Epidermal melanocyte (primary cell): Measurements from ENCODE around the gene QSER1.

Experiments
- DNase-seq: peaks from one replicate; pipeline ENCODE4 v3.0.0; 2011; ENCODE audit warnings: low spot score; ENCODE audit not compliant: insufficient read length

QSER1 gene

DNA sequence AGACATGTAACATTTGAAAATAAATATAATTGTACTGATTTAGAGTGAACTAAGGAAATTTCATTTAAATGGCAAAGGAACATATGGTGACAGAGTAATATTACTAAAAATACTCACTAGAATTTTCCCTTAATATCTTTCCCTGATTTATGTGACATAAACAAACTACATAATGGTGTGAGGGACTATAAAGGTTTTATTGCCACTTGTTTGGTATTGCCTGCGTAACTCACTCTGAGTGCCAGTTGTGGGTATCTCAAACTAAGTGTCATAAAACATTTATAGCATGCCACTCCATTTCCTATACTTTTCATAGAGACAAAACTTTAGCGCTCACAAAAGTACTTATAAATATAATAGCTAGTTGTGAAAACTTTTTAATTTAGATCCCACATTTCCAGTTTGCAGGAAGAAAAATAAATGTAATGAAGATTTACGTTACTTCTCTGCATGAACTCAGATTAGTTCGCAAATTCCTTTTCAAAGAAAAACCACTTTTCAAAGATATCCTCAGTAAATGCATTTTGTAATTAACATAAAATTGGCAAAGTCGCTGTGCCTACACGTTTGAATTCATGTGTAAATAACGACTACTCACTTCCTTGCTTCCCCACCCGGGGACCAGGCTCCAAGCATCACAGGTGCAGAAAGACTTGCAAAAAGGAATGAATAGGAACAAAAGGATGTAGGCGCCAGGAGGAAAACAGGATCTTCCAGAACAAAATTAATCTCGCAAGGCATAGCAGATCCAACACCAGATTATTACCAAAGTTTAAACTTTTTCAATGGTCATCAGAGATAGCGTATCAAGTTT lies 1.6 kb upstream of the QSER1 start:
- DNase-seq = no peak

DNA sequence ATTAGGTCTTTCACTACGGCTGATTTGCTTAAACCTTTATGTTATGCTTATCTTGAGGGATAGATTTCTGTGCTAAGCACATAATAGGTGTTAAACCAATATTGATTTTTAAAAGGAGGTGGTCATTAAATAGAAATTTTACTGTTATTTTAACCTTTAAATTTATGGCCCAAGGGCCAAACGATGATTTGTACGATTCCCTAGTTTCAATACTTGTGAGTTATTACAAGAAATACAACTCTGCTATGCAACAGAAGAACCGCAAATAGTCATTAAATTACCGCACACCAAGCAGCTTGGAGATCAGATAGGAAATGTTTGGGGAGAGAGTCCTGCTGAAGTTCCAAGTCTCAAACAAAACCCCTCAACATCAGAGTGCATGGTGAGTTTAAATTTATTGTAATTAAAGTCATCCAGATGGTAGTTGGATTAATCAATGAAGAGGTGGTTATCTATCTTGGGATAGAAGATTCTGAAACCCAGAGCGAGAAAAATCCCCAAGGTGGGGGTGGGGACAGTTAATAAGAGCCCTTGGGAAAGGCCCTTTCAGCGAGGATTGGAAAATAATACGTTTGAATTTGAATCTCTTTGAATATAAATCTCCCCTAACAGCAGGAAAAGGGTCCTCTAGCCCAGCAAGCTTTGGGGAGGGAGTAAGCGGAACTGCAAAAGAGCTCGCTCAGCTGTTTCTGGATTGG lies 805 bp upstream of the QSER1 start:
- DNase-seq = no peak

DNA sequence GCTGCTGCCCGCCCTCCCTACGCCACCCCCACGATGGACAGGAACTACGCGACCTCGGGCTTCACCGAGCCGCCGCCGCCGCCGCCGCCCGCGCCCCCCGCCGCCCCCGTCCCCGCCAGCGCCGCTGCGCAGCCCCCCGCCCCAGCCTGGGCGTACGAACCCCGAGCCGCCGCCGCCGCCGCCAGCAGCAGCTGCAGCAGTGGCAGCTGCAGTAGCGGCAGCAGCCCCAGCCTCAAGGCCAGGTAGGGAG lies 407 bp downstream of the QSER1 start:
- no peak for DNase-seq

DNA sequence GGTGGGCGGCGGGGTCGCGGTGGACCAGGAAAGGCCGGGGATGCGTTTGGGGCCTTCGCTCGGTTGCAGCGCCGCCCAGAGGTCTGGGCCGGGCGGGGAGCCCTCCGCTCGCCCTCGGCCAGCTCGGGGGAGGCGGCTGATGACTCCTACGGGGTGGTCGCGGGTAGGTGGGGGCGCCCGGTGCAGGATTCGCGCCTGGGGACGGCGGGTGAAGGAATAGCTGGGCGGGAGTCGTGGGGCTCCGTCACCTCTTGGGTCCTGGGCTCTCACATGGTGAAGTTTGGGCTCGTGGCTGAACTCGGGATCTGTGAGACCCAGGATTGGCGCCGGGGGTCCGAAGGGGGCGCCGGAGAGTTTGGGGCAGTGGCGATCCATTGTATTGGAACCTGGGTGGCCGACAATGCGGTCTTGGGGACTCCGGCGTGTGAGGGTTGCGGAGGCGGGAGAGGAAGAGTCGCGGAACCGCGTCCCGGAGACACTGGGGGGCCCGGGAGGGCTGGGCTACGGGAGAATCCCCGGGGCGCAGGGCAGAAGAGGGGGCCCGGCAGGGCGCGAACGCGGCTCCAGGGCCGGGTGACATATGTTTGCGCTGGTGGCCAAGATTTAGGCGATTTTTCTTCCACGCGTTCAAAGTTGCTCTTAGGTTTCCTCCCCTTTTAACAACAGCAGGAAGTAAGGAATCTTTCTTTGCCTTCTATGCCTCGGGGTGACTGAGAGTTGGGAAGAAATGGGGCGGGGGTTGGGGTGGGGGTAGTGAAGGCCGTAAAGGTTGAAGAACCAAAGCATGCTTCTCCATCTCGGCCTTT lies 935 bp downstream of the QSER1 start:
- DNase-seq = no peak

- no peak for DNase-seq
Observed at GRCh38 chr11:32894149-32894827, 1.7 kb downstream of the QSER1 start.

DNA sequence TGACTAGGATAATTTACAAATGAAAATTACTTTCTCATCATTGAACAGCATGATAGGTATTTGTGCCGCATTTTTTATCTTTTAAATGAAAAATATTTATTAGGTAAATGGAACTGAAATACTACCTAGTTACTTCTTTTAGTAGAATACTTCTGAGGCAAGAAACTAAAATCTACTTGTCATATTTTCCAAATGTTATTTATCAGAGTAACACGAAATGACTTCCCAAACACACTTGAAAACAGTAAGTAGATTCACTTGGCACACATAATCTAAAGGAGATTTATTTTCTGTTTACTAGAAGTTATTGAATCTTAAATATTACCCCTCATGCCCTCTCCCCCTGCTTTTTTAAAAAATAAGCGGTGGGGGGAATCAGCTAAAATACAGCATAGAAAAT lies 2.3 kb downstream of the QSER1 start:
- DNase-seq = no peak

GRCh38 chr11:32895471-32895870 lies 2.9 kb downstream of the QSER1 start:
- no peak for DNase-seq

DNA sequence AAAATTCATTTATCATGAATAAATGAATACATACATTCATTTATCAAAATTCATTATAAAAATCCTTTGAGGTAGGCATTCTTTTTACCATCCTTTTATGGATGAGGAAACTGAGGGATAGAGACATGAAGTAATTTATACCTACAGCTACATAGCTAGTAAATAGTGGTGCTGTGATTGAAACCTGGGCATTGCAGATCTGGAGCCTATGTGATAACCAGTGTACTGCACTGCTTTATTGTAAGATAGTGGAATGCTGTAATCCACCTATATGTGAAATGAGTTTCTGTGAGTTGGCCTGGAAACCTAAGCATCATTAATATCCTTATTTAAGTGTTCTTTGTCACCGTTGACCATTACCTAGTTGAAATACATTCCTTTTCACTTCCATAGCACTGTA lies 4.5 kb downstream of the QSER1 start:
- DNase-seq = no peak

DNA sequence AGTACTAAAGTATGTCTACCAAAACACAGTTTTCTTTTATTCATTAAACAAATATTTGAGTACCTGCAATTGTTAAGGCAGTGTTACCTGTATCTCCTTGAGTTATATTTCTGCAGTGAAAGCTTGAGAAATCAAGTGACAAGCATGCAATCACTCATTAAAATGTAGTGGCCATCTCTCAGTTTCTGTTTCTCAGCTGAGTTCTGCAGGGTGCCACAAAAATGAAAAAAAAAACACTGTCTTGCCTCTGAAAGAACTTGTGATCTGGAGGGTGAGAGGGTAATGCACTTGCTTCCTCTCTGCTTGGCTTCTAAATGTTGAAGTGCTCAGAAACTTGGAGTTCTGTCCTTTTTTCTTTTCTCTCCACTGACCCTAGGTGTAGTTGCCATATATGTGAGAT lies 6.8 kb downstream of the QSER1 start:
- DNase-seq = no peak

DNA sequence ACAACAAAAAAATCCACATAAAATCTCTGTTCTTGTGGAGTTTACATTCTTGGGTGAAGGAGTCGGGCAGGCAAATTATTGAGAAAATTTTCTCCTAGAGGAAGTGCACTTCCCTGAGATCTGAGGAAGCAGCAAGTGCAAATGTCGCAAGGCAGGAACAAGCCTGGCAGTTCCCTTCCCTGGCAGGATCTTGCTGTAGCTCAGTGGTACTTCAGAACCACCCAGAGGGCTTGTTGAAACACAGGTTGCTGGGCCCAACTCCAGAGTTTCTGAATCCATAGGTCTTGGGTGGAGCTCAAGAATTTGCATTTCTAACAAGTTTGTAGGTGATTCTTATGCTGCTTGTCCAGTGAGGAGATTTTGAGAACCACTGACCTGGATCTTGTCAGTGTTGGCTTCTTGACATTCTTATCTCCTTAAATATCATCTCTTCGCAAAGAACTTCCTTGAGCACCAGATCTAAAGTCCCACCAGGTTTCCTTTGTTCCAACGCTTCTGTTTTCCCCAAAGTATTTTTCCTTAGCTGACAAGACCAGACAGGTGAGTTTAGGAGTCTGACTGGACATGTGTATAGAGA lies 9.6 kb downstream of the QSER1 start:
- DNase-seq = no peak

DNA sequence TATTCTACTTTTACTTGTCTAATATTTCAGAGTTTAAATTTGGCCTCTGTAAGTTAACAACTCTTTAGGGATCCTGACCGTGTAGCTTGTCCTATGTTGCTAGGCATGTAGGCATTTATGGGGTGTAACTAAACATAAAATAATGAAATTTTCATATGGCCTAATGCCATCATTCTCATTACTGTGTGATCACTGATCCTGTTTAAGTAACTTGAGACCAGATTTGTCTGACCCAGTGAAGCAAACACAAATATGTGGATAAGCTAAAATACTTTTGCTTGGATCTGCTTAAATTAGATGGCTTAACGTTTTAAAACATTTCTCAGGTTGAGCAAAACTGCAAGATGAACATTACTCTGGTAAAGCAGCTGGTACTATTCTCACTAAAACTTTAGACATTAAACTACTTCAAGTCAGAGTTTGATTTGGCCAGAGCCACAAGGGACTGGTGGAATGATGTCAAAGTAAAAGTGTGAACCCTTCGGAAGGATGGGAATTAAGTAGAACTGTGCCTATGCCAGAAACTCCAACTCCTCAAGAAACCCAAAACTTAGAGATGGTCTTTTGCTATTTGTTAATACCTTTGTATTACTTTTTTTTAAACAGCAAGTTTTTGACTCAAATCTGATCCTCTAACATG lies 12.5 kb downstream of the QSER1 start:
- DNase-seq = no peak

GRCh38 chr11:32908619-32909018 lies 16.0 kb downstream of the QSER1 start:
- no peak for DNase-seq

GRCh38 chr11:32911413-32911812 lies 18.8 kb downstream of the QSER1 start:
- no peak for DNase-seq

- no peak for DNase-seq
Observed at GRCh38 chr11:32913445-32913844, 20.8 kb downstream of the QSER1 start.

DNA sequence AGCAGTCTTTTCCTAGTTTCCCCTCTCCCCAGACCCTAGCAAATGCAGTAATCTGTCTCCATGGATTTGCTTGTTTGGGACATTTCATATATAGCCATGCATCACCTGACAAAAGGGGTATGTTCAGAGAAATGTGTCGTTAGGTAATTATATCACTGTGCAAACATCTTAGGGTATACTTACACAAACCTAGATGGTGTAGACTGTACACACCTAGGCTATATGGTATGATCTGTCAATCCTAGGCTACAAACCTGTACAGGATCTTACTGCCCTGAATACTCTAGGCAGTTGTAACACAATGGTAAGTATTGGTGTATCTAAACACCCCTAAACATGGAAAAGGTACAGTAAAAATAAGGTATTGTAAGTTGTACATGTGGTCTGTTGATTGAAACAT lies 23.8 kb downstream of the QSER1 start:
- DNase-seq = no peak

DNA sequence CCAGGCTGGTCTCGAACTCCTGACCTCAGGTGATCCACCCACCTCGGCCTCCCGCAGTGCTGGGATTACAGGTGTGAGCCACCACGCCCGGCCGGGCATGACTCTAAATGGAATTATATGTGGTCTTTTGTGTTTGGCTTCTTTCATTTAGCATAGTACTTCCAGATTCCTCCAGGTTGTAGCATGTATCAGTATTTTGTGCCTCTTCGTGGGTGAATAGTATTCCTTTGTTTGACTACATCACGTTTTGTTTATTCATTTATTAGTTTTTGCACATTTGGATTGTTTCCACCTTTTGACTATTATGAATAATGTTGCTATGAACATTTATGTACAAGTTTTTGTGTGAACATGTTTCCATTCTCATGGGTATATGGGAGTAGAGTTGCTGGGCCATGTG lies 24.4 kb downstream of the QSER1 start:
- DNase-seq = no peak

DNA sequence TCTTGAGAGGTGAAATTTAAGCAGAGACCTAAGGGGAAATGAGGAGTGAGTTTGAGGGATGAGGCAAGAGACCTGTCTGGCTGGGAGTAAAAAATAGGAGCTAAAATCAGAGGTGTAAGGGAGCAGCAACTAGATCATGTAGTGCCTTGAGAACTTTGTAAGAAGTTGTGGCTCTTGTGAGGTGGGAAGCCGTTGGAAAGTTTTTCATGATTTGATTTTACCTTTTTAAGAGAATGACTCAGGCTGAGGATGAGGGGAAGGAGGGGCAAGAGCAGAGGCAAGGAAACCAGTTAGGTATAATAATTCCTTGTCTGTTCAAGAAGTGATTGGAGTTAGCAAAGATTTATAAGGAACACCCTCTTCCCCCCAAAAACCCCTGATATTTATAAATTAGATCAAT lies 25.8 kb downstream of the QSER1 start:
- DNase-seq = no peak

DNA sequence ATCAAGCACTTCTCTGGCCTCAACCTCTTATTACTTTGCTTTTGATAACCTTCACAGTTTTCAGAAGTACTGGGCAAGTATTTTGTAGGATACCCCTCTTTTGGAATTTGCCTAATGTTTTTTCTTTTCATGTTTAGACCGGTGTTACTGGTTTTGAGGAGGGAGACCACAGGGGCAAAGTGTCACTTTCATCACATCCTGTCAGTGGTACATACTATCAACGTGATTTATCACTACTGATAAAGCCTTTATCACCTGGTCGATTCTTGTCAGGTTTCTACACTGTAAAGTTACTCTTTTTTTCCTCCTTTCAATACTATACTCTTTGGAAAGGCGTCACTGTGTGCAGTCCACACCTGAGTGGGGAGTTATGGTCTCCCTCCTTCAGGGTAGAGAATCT lies 26.7 kb downstream of the QSER1 start:
- DNase-seq = no peak

DNA sequence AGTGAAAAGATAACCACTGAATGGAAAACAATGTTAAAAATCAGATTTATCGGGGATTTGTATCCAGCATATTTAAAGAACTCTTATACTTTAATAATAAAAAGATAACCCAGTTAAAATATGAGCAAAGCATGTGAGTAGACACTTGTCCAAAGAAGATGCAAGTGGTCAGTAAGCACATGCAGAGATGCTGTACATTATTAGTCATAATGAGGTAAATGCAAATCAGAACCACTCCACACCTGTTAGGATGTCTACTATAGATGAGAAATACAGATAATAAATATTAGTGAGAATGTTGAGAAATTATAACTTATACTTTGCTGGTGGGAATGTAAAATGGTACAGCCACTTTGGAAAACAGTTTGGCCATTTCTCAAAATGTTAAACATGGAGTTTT lies 28.0 kb downstream of the QSER1 start:
- no peak for DNase-seq

GRCh38 chr11:32921204-32921603 lies 28.6 kb downstream of the QSER1 start:
- DNase-seq = no peak

DNA sequence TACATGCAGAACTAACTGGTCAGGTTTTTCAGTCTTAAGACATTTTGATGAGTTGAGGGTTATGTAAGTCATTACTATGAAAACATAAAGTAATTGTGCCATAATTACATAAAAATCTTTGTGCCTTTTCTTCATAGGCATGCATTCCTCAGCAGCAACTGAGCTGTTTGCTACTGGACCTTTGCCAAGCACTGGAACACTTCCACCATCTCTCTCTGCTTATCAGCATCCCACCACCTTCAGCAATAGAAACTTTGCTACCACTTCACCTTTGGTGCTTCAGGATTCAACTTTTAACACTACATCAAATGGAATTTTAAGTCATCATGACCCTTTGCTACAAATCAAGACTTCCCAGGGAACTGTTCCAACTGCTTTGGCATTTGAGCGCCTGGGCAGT lies 39.0 kb downstream of the QSER1 start:
- DNase-seq = no peak
